Right lobe of liver (tissue), 4 donors: ENCODE data around the gene STMN1.

ENCODE experiments used
- CTCF ChIP-seq, 4 donors: fragments of 200-600 bp in 3 of 4; fragments of 450-650 bp in 1 of 4; IDR thresholded peaks; one replicate each; pipeline versions ENCODE4 v1.5.1 to v1.8.0; 2016 to 2022; ENCODE audit warnings: antibody characterized with exemption in 4 of 4, mild to moderate bottlenecking in 2 of 4
- POLR2A ChIP-seq: fragments of 450-650 bp; IDR thresholded peaks from one replicate; pipeline ENCODE4 v1.6.1; 2017; ENCODE audit warnings: antibody characterized with exemption, mild to moderate bottlenecking
- donor health status: DM: no; HTN: no; CAD: no.
- donor health status: DM: no; HTN: no; CAD: no.
- donor health status: DM: no; HTN: yes; CAD: no.

DNA sequence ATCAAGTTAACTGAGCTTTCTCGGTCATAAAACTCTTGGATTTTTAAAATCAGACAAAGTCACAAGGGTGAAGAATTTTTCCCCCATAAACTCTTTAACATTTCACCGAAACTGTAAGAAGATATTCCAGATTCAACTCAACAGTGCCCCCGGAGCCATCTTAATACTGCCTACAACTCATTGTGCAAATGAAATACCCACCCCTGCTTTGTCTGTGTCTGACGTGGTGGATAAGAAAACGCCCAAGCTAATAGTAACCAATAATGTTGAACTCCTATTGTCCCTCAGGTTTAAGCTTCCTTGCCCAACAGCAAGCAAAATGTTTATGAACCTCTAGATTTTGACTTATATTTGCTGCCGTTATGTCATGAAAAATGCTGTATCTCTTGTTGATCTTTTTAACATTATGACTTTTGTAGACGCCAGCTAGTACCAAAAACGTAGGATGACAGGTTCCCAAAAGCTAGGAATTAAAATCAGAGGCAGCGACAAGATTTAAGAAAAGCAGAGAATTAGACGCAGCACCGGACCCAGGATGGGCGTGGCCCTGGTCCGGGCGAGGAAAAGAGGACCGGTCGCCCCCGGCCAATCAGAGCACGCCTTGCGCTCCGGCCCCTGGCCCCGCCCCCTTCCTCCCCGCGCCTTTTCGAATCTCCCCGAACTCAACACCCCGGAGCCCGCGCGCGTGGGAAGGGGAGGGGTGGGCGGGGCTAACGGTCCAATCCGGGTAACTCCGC is 1.1 kb downstream of the STMN1 start:
- TF ChIP-seq CTCF (IDR thresholded peaks at IDR 0.05) (peak in 1 of 4 donors; percentile 10), POLR2A (no peak)
